ENCODE measurements around the gene R3HDM2.

The R3HDM2 gene

GRCh38 chr12:57381693-57382220, 49.1 kb downstream of the R3HDM2 start:
- Histone ChIP-seq H3K27ac (no peak overlapping the region), H3K36me3 (peaks cover 0 to 14% (median 11%) of the 10 kb centered on the region in 3 donors), H3K4me3 (no peak overlapping the region), H3K9me3 (no peaks in the 10 kb centered on the region), H3K4me1 (peaks cover 0 to 8% (median 0%) of the 10 kb centered on the region in 4 donors), H3K27me3 (no peaks in the 10 kb centered on the region)
- TF ChIP-seq CTCF (IDR thresholded peaks at IDR 0.05) = no peak
- intact Hi-C loops (cut with DNase I; ENCODE audit: low total_unique reads) = no loop called here
- no peak for DNase-seq

GRCh38 chr12:57380300-57380699, 50.5 kb downstream of the R3HDM2 start:
- no peak for TF ChIP-seq CTCF (IDR thresholded peaks at IDR 0.05)
- no peak for DNase-seq
- peaks cover 0 to 8% (median 0%) of the 10 kb centered on the region in 4 donors for H3K4me1 ChIP-seq
- no peak overlapping the region for H3K27ac ChIP-seq
- H3K27me3 ChIP-seq = no peaks in the 10 kb centered on the region
- no peak overlapping the region for H3K4me3 ChIP-seq
- intact Hi-C loops (cut with DNase I; ENCODE audit: low total_unique reads) = no loop called here
- H3K9me3 ChIP-seq = no peaks in the 10 kb centered on the region
- peaks cover 0 to 11% (median 10%) of the 10 kb centered on the region in 3 donors for H3K36me3 ChIP-seq

- Histone ChIP-seq H3K36me3 (peaks cover 0 to 7% (median 5%) of the 10 kb centered on the region in 3 donors), H3K27me3 (no peaks in the 10 kb centered on the region), H3K9me3 (no peaks in the 10 kb centered on the region), H3K27ac (no peak overlapping the region), H3K4me1 (peaks cover 0 to 6% (median under 1%) of the 10 kb centered on the region in 4 donors), H3K4me3 (no peak overlapping the region)
- no peak for TF ChIP-seq CTCF (IDR thresholded peaks at IDR 0.05)
- intact Hi-C loops (cut with DNase I; ENCODE audit: low total_unique reads) = no loop called here
- no peak for DNase-seq
Measured at GRCh38 chr12:57377103-57377840, 53.6 kb downstream of the R3HDM2 start.

- no peaks in the 10 kb centered on the region for H3K27me3 ChIP-seq
- intact Hi-C loops (cut with DNase I; ENCODE audit: low total_unique reads) = no loop called here
- H3K4me1 ChIP-seq = peaks cover 0 to 31% (median 8%) of the 10 kb centered on the region in 4 donors
- H3K27ac ChIP-seq = peak overlapping the region; percentile 19 to 61
- H3K9me3 ChIP-seq = no peaks in the 10 kb centered on the region
- DNase-seq = no peak
- no peak for TF ChIP-seq CTCF (IDR thresholded peaks at IDR 0.05)
- no peak overlapping the region for H3K4me3 ChIP-seq
- H3K36me3 ChIP-seq = no peaks in the 10 kb centered on the region
Measured at GRCh38 chr12:57372233-57372632, 58.6 kb downstream of the R3HDM2 start.

- peaks cover 0 to 3% (median 0%) of the 10 kb centered on the region in 3 donors for H3K36me3 ChIP-seq
- peak overlapping the region in 1 of 2 donors; percentile 61 for H3K27ac ChIP-seq
- no peak for TF ChIP-seq CTCF (IDR thresholded peaks at IDR 0.05)
- no peak overlapping the region for H3K4me3 ChIP-seq
- no peaks in the 10 kb centered on the region for H3K9me3 ChIP-seq
- intact Hi-C loops (cut with DNase I; ENCODE audit: low total_unique reads) = no loop called here
- no peaks in the 10 kb centered on the region for H3K27me3 ChIP-seq
- no peak for DNase-seq
- H3K4me1 ChIP-seq = peaks cover 0 to 31% (median 8%) of the 10 kb centered on the region in 4 donors
Measured at GRCh38 chr12:57370696-57371095, 60.1 kb downstream of the R3HDM2 start.

Measured in tibial artery (tissue), 4 donors.